ENCODE results near the gene IL26. TPM values are rescaled to one million over a fixed set of nuclear protein-coding genes. Genes with fewer than 3 reads are reported as not detected.

IL26 gene
- total RNA-seq, 2 donors from 2014 or later: not detected

DNA sequence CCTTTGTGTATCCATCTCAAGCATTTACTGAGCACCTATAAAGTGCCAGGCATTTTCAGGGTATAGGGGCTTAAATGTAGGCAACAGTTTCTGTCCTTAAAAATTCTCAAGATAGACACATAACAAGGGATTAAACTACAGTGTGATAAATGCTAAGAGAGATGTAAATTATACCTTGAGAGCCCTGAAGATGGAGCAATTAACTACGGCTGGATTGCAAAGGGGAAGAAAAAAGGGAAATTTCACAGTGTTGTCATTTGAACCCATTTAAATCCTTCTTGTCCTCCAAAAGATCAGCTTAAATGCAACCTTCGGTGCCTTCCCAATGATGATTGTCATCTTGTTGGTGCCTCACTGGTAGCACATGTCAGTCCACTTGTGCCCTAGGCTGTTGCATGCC is 11.5 kb upstream of the IL26 start:
- H3K36me3 ChIP-seq (replicated peaks in 1 of 2; ENCODE audit: insufficient read depth in 1 of 2, low read depth in 2 of 2): no peaks in the 10 kb centered on the region
- intact Hi-C loops (cut with DNase I): no loop called here
- peak overlapping the region in 3 of 4 donors; percentile 46 to 63 (median 62) for H3K27ac ChIP-seq
- ATAC-seq (peak; percentile 9), DNase-seq (no peak)
- 75% methylated on average over 2 of the region's 2 CpGs for WGBS, 2 donors
- H3K4me3 ChIP-seq: no peak overlapping the region
- peaks cover 4% of the 10 kb centered on the region for H3K4me1 ChIP-seq
- H3K9me3 ChIP-seq: no peaks in the 10 kb centered on the region
- H3K27me3 ChIP-seq: no peaks in the 10 kb centered on the region
- no peak for TF ChIP-seq POLR2A (IDR thresholded peaks at IDR 0.05)
- TF ChIP-seq, protein P1, sequence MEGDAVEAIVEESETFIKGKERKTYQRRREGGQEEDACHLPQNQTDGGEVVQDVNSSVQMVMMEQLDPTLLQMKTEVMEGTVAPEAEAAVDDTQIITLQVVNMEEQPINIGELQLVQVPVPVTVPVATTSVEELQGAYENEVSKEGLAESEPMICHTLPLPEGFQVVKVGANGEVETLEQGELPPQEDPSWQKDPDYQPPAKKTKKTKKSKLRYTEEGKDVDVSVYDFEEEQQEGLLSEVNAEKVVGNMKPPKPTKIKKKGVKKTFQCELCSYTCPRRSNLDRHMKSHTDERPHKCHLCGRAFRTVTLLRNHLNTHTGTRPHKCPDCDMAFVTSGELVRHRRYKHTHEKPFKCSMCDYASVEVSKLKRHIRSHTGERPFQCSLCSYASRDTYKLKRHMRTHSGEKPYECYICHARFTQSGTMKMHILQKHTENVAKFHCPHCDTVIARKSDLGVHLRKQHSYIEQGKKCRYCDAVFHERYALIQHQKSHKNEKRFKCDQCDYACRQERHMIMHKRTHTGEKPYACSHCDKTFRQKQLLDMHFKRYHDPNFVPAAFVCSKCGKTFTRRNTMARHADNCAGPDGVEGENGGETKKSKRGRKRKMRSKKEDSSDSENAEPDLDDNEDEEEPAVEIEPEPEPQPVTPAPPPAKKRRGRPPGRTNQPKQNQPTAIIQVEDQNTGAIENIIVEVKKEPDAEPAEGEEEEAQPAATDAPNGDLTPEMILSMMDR (IDR thresholded peaks at IDR 0.05): no peak

DNA sequence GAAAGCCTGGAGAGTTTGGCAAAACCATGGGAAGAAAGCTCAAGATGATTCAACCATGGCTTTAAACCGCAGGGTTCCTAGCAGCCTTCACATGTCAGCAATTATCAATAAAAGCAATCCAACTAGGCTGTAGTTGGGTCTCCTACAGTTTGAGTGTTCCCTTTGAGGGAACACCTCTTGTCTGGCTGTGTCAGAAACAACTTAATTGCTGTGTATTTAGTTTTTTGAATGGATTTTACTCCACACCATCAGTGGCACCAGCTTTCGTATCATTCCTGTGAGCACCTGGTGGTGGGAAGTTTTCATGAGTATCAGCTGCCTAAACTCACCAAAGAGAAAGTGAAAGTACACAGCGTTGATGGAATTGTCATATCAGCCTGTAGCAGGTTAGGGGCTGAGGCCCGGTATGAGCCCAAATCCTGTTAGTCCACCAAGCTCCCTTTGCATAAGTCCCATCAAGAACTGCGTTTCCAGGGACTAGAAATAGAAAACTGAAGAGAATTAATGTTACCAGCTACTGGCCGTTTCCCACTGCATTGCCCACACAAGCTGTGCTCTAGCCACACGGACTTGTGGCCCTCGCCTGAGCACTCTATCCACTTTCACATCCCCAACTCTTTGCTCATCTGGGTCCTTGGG is 10.9 kb upstream of the IL26 start:
- Histone ChIP-seq H3K9me3 (no peaks in the 10 kb centered on the region), H3K27me3 (no peaks in the 10 kb centered on the region), H3K36me3 (replicated peaks in 1 of 2; ENCODE audit: insufficient read depth in 1 of 2, low read depth in 2 of 2) (no peaks in the 10 kb centered on the region), H3K4me1 (peaks cover 4% of the 10 kb centered on the region), H3K4me3 (no peak overlapping the region), H3K27ac (peak overlapping the region in 3 of 4 donors; percentile 46 to 63 (median 62))
- intact Hi-C loops (cut with DNase I): no loop called here
- peak; percentile 90 for ATAC-seq
- WGBS, 2 donors: 21 to 24% methylated on average over 8 of the region's 8 CpGs
- peak; percentile 35 to 59 (median 49) for DNase-seq
- no peak for TF ChIP-seq POLR2A (IDR thresholded peaks at IDR 0.05)
- TF ChIP-seq, protein P1 (IDR thresholded peaks at IDR 0.05): peak in 4 of 7 experiments; percentile 37 to 50 (median 42)

DNA sequence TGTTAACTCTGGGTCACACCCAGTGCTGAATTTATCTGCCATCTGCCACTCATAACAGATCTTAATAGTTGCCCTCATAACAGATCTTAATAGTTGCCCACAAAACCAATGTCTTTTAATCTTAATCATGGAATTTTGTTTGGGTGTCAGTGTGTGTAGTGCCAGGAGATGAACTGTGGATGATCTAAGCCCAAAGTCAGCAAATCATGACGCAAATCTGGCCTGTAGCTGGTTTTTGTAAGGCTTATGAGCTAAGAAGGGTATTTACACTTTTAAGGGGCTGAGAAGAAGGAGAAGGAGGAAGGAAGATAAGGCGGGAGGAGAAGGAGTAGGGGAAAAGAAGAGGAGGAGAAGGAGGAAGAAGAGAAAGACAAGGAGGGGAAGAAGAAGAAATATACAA is 10.0 kb upstream of the IL26 start:
- intact Hi-C loops (cut with DNase I): no loop called here
- WGBS, 2 donors: 82 to 91% methylated on average over 2 of the region's 2 CpGs
- DNase-seq: no peak

DNA sequence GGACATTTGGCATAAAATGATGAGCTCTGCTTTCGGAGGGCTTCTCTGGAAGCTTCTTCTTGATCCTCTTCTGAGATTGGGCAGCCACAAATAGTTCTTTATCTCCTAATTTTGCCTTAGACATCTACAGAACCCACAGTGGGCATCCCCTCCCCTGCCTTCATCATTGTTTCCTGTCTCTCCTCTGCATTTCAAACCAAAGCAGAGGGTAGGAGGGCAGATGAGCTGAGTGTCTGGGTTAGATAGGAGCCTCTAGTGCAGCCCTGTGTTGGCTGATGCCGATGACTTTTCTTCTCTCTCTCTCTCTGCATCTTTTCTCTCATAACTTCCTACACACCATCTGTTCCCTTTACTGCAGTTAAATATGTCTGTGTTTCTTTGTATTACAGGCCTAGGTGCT is 8.5 kb upstream of the IL26 start:
- Histone ChIP-seq H3K27ac (no peak overlapping the region), H3K36me3 (replicated peaks in 1 of 2; ENCODE audit: insufficient read depth in 1 of 2, low read depth in 2 of 2) (no peaks in the 10 kb centered on the region), H3K4me3 (no peak overlapping the region), H3K4me1 (peaks cover 4% of the 10 kb centered on the region), H3K9me3 (no peaks in the 10 kb centered on the region), H3K27me3 (no peaks in the 10 kb centered on the region)
- intact Hi-C loops (cut with DNase I): no loop called here
- WGBS, 2 donors: 90 to 94% methylated on average over 2 of the region's 2 CpGs
- DNase-seq (no peak), ATAC-seq (no peak)
- TF ChIP-seq, protein P1 (IDR thresholded peaks at IDR 0.05): no peak
- TF ChIP-seq POLR2A (IDR thresholded peaks at IDR 0.05): no peak

More for the DNA sequence above, 10.0 kb upstream of the IL26 start:
- H3K27me3 ChIP-seq: no peaks in the 10 kb centered on the region
- ATAC-seq: no peak
- H3K9me3 ChIP-seq: no peaks in the 10 kb centered on the region
- H3K4me3 ChIP-seq: no peak overlapping the region
- H3K4me1 ChIP-seq: peaks cover 4% of the 10 kb centered on the region
- H3K27ac ChIP-seq: no peak overlapping the region
- no peaks in the 10 kb centered on the region for H3K36me3 ChIP-seq (replicated peaks in 1 of 2; ENCODE audit: insufficient read depth in 1 of 2, low read depth in 2 of 2)
- TF ChIP-seq POLR2A (IDR thresholded peaks at IDR 0.05): no peak
- TF ChIP-seq, protein P1 (IDR thresholded peaks at IDR 0.05): no peak

DNA sequence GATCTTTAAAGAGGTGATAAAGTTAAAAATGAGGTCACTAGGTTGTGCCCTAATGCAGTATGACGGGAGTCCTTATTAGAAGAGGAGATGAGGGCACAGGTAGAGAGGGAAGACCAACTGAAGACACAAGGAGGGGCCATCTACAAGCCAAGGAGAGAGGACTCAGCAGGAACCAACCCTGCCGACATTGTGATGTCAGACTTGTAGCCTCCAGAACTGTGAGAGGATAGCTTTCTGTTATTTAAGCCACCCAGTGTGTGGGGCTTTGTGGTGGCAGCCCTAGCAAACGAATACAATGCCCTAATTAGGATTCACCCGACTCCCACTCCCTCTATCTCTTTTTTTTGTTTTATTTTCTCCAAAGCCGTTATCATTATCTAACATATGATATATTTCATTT is 7.9 kb upstream of the IL26 start:
- peaks cover 4% of the 10 kb centered on the region for H3K4me1 ChIP-seq
- ATAC-seq (no peak), DNase-seq (no peak)
- TF ChIP-seq, protein P1 (IDR thresholded peaks at IDR 0.05): no peak
- no peak for TF ChIP-seq POLR2A (IDR thresholded peaks at IDR 0.05)
- H3K9me3 ChIP-seq: no peaks in the 10 kb centered on the region
- H3K27ac ChIP-seq: no peak overlapping the region
- no peaks in the 10 kb centered on the region for H3K36me3 ChIP-seq (replicated peaks in 1 of 2; ENCODE audit: insufficient read depth in 1 of 2, low read depth in 2 of 2)
- no peaks in the 10 kb centered on the region for H3K27me3 ChIP-seq
- intact Hi-C loops (cut with DNase I): no loop called here
- H3K4me3 ChIP-seq: no peak overlapping the region
- 72 to 78% methylated on average over 5 of the region's 5 CpGs for WGBS, 2 donors
